Placental pericyte (primary cell): ENCODE measurements around the gene MCC. TPM values are rescaled to one million over a fixed set of nuclear protein-coding genes. Genes with fewer than 3 reads are reported as not detected.

Experiments
- small RNA-seq: library from RNA; depleted of rRNA; stranded (forward); fragments of <200 nt; gene quantifications from one replicate; pipeline ENCODE3, GENCODE V24; 2012; ENCODE audit warnings: low replicate concordance
- total RNA-seq: library from RNA; depleted of rRNA; stranded (reverse); fragments of >200 nt; gene quantifications from 2 replicates; pipeline ENCODE4 v1.2.3, GENCODE V29; 2012

The MCC gene
- total RNA-seq, result 44.1 and 48.6 TPM in 2 replicates

GRCh38 chr5:113487781-113488644 lies at the start of gene MCC:
Gene MCC, minus strand, starts transcription at chr5:113488453.

GRCh38 chr5:113513384-113514288 lies 25.4 kb upstream of the MCC start, which contains the start of gene YTHDC2:
Gene YTHDC2, plus strand, starts transcription at chr5:113513694. Its CDS starts 202 bp downstream, at chr5:113513896.

GRCh38 chr5:113434889-113435288 lies 53.4 kb downstream of the MCC start, which contains the start of gene TSSK1B:
Gene TSSK1B, minus strand, starts transcription at chr5:113434989. Its CDS starts 150 bp downstream, at chr5:113434839.

GRCh38 chr5:112976432-112977309 lies 511.6 kb downstream of the MCC start, which contains the start of gene DCP2:
Gene DCP2, plus strand, starts transcription at chr5:112976798. Its CDS starts 136 bp downstream, at chr5:112976934.

Small RNA genes lying within 50 kb of the gene (small RNA-seq; reads per million reads assigned to genes)
- gene RNU4ATAC13P, result not detected

Other genes starting within 250 kb of the MCC start
- gene TSSK1B, start 53.5 kb downstream of the MCC start, total RNA-seq, result 0.57 and 0.66 TPM in 2 replicates
- gene YTHDC2, start 25.2 kb upstream of the MCC start, total RNA-seq, result 17.3 and 28.3 TPM in 2 replicates